GM19035 (cell line): ENCODE results near the gene CAPZA1.
A peak's percentile ranks its signal among the peaks of the same experiment; 100 is the strongest.
"Not testable (repeated sequence)": the region's sequence is repeated elsewhere in the genome, so short reads cannot be mapped to it uniquely, and the experiment has no call there.

Source experiments
- ATAC-seq: cut with Tn5 transposase; IDR thresholded peaks from one replicate; pipeline ENCODE4 v1.9.1; 2021; ENCODE audit not compliant: unreplicated experiment

CAPZA1 gene

GRCh38 chr1:112619518-112620376 lies at the start of gene CAPZA1:
Gene CAPZA1, plus strand, starts transcription at chr1:112619832. Its CDS starts 13 bp downstream, at chr1:112619845.
- peak; percentile 75 for ATAC-seq

- ATAC-seq, result no peak
Measured at GRCh38 chr1:112575154-112575804, 44.4 kb upstream of the CAPZA1 start.

GRCh38 chr1:112576240-112576639 lies 43.4 kb upstream of the CAPZA1 start:
- ATAC-seq, result no peak

GRCh38 chr1:112579801-112580510 lies 39.7 kb upstream of the CAPZA1 start:
- ATAC-seq, result no peak

- no peak for ATAC-seq
Measured at GRCh38 chr1:112581586-112582192, 37.9 kb upstream of the CAPZA1 start.

- no peak for ATAC-seq
Measured at GRCh38 chr1:112583366-112583765, 36.3 kb upstream of the CAPZA1 start.

- ATAC-seq, result no peak
Measured at GRCh38 chr1:112589766-112590165, 29.9 kb upstream of the CAPZA1 start.

GRCh38 chr1:112594208-112594876 lies 25.3 kb upstream of the CAPZA1 start:
- no peak for ATAC-seq

- ATAC-seq, result no peak
Measured at GRCh38 chr1:112599477-112599876, 20.2 kb upstream of the CAPZA1 start.

- no peak for ATAC-seq
Measured at GRCh38 chr1:112603012-112603411, 16.6 kb upstream of the CAPZA1 start.

- ATAC-seq, result no peak
Measured at GRCh38 chr1:112603541-112603940, 16.1 kb upstream of the CAPZA1 start.

GRCh38 chr1:112605633-112606327 lies 13.9 kb upstream of the CAPZA1 start:
- no peak for ATAC-seq

GRCh38 chr1:112614460-112615065 lies 5.1 kb upstream of the CAPZA1 start:
- ATAC-seq, result no peak

- no peak for ATAC-seq
Measured at GRCh38 chr1:112618114-112618720, 1.4 kb upstream of the CAPZA1 start.

GRCh38 chr1:112618721-112619517 lies 713 bp upstream of the CAPZA1 start, which contains the start of gene ST7L:
Gene ST7L, minus strand, starts transcription at chr1:112619141. Its CDS starts 28 bp downstream, at chr1:112619113.
- ATAC-seq, result peak; percentile 11

GRCh38 chr1:112620377-112620695 lies 704 bp downstream of the CAPZA1 start:
- no peak for ATAC-seq

GRCh38 chr1:112624493-112624892 lies 4.9 kb downstream of the CAPZA1 start:
- not testable (repeated sequence) for ATAC-seq

GRCh38 chr1:112625696-112626095 lies 6.1 kb downstream of the CAPZA1 start:
- ATAC-seq, result no peak
